Kidney tubule cell (primary cell): ENCODE measurements around the gene USP35.

Source experiments
- DNase-seq: peaks from one replicate; pipeline ENCODE4 v3.0.0-alpha.2; 2018; ENCODE audit warnings: low spot score

Gene USP35, protein sequence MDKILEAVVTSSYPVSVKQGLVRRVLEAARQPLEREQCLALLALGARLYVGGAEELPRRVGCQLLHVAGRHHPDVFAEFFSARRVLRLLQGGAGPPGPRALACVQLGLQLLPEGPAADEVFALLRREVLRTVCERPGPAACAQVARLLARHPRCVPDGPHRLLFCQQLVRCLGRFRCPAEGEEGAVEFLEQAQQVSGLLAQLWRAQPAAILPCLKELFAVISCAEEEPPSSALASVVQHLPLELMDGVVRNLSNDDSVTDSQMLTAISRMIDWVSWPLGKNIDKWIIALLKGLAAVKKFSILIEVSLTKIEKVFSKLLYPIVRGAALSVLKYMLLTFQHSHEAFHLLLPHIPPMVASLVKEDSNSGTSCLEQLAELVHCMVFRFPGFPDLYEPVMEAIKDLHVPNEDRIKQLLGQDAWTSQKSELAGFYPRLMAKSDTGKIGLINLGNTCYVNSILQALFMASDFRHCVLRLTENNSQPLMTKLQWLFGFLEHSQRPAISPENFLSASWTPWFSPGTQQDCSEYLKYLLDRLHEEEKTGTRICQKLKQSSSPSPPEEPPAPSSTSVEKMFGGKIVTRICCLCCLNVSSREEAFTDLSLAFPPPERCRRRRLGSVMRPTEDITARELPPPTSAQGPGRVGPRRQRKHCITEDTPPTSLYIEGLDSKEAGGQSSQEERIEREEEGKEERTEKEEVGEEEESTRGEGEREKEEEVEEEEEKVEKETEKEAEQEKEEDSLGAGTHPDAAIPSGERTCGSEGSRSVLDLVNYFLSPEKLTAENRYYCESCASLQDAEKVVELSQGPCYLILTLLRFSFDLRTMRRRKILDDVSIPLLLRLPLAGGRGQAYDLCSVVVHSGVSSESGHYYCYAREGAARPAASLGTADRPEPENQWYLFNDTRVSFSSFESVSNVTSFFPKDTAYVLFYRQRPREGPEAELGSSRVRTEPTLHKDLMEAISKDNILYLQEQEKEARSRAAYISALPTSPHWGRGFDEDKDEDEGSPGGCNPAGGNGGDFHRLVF

DNA sequence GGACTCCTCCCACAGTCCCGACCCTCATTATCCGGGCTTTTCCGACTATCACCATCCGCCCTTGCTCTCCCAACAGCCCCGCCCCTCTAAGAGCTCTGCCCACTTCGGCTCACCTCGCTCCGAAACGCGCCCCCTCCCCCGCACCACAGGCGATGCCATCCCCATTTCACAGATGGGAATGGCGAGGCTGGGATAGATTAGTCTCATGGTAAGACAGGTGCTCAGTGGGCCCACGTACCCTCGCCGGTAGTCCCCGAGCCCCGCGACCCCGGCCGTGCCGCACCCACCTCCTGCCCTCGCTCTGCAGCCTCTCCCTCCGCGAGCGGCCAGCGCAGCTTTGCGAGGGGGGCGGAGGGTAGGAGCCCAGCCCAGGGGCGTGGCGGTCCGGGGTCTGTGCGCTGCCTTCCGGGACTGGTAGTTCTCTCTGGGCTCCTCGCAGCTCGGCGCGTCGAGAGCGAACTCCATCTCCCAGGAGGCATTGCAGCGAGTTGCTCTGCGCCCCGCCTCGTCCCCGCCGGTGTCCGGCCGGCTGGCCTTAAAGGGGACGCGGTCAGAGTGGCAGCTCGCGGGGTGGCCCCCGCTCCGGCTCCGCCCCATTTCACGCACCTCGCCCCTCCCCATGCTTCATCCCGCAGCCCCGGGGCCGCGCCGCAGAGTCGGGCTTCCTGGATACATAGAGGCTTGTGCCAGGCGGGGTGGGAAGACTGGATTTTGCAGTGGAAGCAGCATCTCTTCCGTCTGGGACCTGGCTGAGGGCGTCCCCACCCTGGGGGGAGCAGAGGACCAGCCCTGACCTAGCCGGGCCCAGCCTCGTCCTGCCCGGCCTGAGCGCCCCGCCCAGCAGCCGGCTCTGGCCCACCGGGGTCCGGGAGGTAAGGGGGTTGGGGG, at the start of gene USP35, which contains the start of gene KCTD21:
Gene USP35, plus strand, starts transcription at position 634 of the 888 bp plus-strand sequence. CDS start 7,327 bp downstream, outside the sequence.
Gene KCTD21, minus strand, starts transcription at position 341 of the 888 bp plus-strand sequence. CDS start 14,072 bp downstream, outside the sequence.
- peak; percentile 98 for DNase-seq

DNA sequence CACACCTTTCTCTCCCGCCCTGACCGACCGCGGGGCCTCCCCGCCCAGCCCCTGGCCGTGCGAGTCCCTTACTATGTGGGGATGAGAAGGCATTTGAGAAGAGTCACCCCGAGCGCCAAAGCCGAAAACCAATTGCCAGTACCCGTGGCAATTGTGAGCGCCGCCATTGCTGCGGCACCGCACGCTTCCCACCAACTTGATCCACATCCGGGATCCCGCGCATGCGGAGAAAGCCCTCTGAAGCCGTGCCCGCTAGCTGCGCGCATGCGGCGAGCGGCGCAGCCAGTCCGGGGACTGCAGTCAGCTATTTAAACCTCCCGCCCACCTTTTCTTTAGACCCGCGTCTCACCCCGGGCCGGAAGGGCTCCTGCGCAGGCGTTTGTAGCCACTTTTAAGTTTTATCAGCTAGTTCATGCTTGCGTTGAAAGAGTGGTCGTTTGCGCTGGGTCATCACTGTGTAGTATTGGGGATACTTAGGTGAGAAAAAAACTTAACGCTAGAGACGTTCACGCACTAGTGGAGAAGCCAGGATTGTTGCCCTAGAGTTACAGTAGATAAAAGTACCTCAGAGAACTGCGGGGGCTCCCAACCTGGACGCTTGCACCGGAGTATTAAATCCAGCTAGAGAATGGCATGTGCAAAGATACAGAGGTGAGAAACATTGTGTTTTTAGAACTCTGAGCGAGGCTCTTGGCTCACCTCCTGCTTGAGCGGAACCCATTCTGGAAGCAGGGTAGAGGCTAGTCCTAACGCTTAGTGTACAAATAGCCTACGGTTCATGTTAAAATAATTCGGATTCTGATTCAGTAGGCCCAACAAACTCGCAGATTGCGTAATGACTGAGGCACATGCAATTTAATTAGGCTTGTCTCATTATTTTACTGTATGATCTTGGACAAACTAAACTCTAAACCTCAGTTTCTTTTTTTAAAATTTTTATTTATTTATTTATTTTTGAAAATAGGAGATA, 49.0 kb upstream of the USP35 start, which contains the start of gene ALG8:
Gene ALG8, minus strand, starts transcription at position 205 of the 970 bp plus-strand sequence. Its CDS starts 38 bp downstream, at position 167.
- peak; percentile 97 for DNase-seq

DNA sequence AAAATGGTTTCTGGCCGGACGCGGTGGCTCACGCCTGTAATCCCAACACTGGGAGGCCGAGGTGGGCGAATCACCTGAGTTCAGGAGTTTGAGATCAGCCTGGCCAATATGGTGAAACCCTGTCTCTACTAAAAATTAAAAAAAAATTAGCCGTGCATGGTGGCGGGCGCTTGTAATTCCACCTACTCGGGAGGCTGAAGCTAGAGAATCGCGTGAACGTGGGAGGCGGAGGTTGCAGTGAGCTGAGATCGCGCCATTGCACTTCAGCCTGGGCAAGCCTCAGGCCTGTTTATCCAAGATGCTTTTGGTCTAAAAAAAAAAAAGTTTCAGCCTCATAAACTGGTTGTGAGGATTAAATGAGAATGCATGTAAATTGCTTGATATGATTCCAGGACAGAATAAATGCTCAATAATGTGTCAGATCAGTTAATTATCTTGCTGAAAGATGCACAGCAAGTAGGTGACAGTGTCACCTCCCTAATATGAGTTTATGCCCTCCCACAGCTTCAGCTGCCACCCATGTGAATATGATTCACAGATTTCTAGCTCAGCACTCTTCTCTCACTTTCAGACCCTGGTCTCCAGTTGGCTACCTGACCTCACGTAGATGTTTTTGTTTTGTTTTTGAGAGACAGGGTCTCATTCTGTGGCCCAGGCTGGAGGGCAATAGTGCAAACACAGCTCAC, 48.2 kb upstream of the USP35 start:
- no peak for DNase-seq

DNA sequence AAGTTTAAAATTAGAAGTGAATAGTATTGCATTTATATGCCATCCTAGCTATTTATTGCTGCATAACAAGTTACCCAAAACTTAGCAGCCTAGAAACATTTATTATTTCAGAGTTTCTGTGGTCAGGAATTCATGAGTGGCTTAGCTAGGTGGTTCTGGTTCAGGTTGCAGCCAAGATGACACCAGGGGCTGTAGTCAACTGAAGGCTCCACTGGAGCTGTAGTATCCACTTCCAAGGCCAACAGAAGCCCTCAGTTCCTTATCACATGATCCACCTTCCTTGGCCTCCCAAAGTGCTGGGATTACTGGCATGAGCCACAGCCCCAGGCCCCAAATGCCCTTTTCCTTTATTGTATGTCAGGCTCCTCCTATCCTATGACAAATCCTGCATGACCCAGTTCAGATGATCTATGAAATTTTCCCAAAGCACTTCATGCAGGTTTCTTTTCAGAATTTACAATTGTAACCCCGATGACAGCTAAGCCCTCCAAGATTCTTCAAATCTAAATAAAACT, 43.2 kb upstream of the USP35 start:
- DNase-seq, result no peak

DNA sequence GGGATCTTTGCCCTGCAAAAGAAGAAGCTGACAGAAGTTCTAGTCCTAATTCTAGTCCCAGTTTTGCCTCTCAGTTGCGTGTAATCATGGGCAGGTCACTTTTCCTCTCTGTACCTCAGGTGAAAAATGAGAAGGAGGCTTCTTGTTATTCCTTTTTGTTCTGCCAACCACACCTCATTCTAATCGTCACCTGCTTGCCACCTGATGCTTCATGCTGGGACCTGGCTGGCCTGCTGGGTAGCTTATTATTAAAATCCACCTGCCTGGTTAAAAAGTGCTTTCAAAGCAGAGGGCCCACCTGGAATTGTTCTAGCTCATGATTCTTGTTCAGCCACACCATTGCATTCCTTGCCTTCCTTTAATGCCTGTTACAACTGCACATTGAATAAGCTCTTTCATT, 40.9 kb upstream of the USP35 start:
- no peak for DNase-seq

DNA sequence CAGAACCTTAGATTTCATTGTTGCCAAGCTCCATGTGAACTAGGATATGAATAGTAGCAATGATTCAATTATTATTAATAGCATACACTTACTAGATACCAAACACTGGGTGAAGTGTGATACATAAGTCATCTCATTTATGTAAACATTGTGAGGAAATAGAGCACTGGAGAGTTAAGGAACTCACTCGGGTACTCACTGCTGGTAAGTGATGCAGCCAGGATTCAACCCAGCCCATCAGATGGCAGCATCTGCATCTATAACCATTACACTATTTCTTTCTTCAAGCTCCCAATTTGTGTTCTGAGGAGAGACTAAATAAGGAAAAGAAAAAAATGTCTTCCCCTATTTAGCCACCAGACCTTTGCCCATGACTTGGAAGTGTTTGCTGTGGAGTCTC, 39.1 kb upstream of the USP35 start:
- no peak for DNase-seq

DNA sequence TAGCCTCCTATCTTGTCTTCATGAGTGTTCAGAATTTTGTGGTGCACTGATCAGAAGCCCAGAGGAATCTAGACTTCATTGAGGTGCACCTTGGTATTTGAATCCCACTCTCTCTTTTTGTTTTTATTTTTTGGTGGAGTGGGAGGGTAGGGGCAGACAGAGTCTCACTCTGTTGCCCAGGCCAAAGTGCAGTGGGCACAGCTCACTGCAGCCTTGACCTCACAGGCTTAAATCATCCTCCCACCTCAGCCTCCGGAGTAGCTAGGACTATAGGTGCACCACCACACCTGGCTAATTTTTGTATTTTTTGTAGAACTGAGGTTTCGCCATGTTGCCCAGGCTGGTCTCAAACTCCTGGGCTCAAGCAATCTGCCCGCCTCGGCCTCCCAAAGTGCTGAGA, 38.4 kb upstream of the USP35 start:
- no peak for DNase-seq

DNA sequence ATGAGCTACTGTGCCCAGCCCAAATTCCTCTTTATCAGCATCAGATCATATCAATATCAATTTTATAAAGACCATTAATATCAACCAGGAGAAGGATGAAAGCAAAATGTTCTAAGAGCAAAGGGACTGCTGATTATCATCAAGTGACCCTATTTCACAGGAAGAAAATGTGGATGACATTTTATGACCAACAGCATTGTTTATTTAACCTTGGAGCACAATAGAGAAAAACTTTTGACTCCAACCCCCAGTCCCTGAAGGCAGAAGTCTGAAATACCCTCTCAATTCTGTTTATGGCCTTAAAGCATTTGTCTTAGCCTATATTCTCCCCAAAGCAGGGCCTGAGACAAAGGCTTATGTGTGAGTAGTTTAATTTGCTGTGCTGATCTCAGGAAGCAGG, 38.0 kb upstream of the USP35 start:
- DNase-seq, result no peak

DNA sequence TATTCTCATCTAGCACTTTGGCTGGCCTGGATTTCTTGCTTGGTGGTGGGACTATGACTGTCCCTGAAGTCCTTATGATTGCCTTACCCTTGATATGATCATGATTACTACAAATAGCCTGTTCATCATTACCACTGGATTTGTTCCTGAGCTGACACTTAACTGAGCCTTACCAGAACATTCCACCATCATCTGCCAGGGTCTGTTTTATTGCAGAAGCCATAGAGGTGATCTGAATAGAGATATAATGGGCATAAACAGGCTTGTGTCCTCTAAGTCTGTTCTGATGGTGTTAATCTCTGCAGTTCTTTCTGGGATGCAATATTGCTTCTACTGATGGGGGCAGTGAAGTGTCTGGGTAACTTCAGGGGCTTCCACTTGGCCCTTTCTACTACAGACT, 36.9 kb upstream of the USP35 start:
- no peak for DNase-seq

DNA sequence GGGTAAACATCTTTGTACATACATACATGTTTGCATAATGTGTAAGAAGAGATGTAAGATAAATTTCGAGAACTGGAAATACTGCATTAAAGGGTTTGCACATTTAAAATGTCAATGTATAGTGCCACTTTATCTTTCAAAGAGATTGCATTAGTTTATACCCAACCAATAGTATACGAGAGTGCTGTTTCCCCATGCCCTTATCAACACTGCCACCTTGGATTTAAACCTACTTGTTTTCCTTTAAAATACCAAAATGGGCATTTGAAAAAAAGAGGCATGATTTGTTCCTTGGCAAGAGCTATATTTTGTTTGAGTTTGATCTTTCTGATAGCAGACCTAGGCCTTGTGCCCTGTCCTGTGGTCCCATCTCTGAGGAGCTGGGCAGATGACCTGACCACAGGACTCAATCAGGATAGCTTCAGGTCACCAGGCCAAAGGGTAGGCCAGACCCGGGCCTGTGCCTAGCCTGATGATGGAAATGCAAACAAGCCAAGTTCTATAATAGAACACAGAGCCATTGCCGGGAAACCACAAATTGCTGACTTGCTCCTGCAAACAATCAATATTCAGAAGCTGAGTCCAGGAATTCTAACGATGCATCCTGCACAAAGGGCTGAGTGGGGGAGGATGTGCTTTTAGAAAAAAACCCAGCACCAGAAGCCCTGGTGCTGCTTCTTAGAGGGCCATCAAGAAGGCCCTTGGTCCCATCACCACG, 32.4 kb upstream of the USP35 start:
- no peak for DNase-seq

DNA sequence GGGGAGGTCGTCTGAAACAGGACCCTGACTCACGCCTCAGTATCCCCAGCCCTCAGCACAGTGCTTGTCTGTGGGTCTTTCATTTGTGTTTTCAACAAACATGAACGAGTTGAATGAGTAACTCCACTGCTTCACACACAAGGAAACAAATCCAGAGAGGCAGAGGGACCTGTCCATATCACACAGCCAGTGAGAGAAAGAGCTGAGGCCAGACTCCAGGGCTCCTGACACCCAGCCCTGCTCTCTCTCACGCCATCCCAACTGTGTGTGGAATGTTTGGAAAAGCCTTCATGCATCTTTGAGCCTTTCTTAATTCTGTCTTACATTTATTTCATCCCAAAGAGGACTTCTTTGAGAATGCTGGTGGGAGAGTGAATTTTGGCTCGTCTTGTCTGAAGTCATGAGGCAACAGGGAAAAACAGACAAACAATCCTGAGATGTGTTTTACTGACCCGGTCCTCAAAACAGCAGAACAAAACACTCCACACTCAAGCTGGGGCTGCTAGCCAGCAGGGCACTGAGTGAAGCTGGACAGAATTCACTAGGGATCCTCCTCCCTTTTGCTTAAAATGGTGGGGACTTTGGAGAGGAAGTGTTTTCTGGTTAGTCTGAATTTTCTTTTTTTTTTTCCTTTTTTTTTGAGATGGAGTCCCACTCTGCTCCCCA, 29.6 kb upstream of the USP35 start:
- no peak for DNase-seq

DNA sequence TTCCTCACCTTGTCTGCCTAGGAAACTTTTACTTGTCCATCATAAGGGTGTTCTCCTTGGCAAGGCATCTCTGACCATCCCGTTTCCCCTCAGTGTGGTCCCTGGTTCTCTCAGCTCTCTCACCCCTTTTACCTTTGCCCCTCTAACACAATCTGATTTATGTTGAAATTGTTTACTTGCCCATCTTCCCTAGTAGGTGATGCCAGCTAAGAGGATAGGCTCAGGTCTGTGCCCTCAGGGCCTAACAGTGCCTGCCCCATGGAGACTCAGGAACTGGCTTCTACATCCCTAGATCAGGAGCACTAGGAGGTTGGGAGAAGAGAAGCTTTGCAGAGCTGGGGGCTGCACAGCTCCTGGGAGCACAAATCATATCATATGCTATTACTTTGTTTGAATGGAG, 28.2 kb upstream of the USP35 start:
- no peak for DNase-seq

DNA sequence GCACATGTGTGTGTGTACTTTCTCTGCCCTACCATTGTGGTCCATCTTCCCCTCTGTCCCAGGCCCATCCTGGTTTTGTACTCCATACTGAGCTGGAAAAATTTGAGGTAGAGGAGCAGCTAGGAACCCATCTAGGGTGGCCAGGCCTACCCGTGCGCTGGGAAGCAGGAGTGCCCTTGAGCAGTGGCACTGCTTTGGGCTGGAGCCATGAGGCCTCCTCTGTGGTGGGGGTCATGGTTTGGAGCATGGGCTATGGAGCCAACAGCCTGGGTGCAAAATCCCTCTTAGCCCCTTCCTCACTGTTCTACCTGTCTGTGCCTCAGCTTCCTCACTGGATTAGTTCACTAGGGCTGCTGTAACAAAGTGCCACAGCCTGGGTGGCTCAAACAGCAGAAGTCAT, 27.4 kb upstream of the USP35 start:
- DNase-seq, result no peak

DNA sequence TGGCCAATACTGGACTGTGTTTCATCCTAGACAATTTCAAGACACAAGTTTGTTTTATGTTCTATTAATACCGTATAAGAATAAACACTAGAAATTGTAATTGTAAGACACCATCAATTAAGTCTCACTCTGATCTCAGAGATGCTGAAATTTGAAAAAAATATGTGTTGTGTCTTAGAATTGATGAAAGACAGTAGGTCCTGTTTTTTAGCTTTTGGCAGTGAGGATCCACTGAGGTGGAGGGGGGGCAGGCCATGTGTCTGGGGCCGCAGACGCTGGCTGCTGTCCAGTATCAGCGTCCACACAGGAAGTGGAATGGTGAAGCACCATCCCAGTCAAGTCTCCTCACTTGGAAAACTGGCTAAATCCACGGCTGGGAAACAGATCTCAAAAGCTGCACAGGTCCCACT, 26.8 kb upstream of the USP35 start:
- DNase-seq, result no peak

DNA sequence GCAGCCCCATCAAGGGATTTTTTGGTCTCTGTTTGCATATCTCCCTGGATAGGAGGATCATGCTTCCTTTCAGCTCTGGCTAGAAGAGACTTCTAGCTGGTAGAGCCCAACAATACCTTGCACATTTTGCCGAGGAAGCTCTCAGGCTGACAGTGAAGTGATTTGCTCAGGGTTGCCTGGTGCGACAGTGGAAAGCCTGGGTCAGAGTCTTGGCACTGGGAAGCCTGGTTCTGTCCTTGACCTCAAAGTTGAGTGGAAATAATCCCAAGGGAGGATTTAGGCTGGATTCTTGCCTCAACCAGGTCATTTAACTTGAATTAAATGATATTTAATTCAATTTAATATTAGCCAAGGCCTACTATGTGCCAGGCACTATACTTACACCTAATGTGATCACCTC, 24.9 kb upstream of the USP35 start:
- no peak for DNase-seq

DNA sequence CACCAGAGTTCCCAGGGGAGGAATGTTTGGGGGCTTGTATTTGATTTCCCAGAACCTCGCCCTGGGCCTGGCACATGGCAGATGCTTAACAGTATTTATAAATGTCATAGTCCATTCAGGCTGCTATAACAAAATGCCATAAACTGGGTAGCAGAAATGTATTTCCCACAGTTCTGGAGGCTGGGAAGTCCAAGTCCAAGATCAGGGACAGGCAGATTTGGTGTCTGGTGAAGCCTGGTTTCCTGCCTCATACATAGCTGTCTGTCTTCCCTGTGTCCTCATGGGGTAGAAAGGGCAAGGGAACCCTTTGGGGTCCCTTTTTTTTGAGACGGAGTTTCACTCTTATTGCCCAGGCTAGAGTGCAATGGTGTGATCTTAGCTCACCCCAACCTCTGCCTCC, 24.2 kb upstream of the USP35 start:
- no peak for DNase-seq

DNA sequence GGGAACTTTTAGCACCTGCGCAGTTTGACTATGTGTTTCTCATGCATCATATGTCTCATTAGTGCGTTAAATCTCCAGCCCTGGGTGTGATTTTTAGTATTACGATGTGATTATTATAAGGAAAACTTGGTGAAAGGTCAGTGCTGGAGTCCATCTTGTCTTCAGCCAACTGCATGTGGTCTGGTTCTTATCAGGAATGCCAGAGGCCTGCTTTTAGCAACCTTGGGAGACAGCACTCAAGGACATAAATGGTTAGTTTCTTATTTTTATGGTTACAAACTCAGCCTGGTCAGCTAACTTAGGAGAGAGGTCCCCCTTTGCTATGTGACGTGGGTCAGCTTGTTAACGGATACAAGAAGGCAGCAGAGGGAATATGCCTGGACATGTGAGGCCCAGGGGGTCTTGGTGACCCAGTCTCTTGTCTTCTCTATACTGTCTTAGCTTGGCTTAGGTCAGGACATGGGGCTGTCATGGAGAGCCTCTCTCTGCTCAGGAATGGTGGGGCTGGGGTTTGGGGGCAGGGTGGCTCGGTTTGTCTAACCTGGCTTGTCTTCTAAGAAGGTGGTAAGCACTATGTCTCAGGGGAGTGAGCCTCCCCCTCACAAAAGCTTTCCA, 21.8 kb upstream of the USP35 start:
- DNase-seq, result no peak
